Renal cortical epithelial cell (primary cell): ENCODE data around the gene JAZF1. TPM values are rescaled to one million over a fixed set of nuclear protein-coding genes. Genes with fewer than 3 reads are reported as not detected.
A peak's percentile ranks its signal among the peaks of the same experiment; 100 is the strongest.

Experiments used
- DNase-seq: peaks from one replicate; pipeline ENCODE4 v3.0.0-alpha.2; 2011; ENCODE audit warnings: low read depth
- total RNA-seq: library from RNA; depleted of rRNA; stranded (reverse); fragments of >200 nt; gene quantifications from 2 replicates; pipeline ENCODE4 v1.2.3, GENCODE V29; 2014

JAZF1 gene
- total RNA-seq, 1 donor from 2014 or later: 9.6 TPM

DNA sequence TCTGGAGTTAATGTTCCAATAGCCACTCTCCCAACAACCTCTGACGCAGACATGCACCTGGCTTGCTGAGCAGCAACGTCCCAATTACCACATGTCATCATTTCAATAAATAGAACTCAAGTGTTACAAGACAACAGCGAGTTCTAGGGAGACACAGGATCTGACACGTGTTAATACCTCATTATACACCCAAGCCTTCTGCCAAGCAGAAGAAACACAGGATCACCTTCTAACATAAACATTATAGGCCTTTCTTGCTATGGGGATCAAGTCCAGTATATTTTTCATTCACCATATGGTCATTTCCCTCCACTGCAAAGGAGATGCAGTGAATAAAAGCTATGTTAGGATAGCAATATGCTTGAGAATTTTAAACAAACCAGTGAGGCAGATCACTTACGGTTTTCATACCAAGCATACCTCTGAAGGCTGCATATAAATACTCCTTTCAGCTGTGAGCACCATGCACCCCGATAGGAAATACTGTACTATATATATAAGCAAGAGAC lies 74.2 kb downstream of the JAZF1 start:
- DNase-seq: no peak

DNA sequence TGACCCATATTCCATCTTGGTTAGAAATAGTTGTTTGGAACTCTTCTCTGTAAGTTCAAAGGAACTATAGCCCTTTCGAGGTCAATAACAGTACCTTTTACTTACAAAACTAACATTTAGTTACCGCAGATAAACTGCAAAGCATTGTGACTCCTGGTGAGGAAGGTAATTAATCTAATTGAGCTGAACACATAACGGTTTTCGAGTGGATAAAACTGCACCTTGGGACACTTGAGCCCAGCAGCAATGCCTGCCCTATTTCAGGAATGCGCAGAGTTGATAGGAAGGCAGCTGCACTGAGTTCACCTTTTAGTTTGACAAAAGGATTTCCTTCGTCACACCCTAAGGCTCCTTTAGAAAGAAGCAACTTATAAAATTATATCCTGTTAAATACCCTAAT lies 75.4 kb downstream of the JAZF1 start:
- no peak for DNase-seq

DNA sequence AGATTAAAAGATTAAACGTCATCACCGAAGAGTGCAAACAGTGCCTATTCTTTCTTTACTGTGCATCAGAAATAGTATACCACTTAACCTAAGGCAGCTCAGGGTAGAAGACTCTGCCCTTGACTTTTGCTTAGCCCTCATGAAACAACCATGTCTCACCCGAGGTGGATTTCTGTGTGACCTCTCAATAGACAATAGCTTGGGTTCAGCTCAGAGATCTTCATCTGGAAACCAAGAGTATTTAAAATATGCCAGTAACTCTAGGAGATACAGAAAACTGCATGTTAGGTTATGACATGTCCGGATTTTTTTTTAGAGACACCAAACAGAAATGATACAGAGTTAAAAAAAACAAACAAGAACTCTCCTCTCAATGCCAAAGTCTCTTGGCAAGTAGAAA lies 75.8 kb downstream of the JAZF1 start:
- DNase-seq: no peak

DNA sequence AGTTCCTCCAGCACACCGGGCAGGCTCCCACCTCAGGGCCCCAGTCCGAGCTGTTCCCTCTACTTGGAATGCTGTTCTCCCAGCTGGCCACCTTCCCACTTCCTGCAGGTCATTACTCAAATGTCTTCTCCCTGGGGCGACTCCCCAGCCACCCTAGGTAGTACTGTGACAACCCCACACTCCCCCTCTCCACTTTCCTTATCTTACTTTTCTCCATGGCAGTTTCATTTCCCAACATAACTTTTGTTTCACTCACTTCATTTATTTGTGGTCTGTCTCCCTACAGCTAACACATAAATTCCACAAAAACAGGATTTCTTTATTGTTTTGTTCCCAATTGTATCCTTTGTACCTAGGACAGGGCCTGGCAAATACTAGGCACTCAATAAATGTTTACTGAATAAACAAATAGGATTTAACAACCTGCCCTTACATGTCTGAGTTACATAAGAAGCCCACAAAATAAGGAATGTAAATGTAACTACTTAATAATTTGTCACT lies 76.5 kb downstream of the JAZF1 start:
- no peak for DNase-seq

DNA sequence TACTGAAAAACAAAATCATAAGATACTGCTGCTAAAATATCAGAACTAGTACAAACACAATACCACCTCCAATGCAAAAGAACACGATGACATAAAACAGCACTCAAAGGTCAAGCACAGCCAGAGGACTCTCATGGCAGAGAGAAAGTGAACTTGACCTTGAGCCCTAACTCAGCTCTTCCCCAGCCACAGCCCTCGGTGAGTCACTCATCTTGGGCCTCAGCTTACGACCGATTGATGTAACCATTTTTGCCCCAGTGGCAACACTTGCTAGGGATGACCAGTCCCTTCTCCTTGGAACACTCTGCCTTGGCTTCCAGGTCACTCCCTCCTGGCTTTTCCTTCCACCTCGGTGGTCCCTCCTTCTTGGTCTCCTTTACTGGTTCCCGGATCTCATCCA lies 77.8 kb downstream of the JAZF1 start:
- DNase-seq: peak; percentile 47

DNA sequence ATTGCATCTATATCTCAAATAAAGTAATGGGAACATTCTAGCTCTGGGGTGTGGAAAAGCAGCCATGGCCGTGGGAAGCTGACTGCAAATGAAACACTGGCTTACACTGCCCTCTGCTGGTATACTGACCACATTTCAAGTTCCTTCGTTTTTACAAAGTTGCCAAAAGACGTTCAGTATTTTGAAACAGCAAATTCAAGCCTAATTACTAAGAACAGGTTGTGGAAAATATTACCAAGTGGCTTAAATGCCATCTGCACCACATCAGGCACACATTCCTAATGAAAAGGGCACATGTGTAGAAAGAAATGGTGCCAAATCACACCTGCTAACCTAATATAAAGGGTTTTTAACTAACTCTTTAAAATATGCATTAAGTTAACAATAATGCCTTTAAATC lies 83.9 kb downstream of the JAZF1 start:
- DNase-seq: peak; percentile 65

DNA sequence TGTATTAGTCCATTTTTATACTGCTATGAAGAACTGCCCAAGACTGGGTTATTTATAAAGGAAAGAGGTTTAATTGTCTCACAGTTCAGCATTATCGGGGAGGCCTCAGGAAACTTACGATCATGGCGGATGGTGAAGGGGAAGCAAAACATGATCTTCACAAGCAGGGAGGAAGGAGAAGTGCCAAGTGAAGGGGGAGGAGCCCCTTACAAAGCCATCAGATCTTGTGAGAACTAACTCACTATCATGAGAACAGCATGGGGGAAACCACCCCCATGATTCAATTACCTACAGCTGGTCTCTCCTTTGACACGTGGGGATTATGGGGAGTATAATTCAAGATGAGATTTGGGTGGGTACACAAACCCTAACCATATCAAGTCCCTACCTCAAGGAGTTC lies 85.4 kb downstream of the JAZF1 start:
- no peak for DNase-seq

DNA sequence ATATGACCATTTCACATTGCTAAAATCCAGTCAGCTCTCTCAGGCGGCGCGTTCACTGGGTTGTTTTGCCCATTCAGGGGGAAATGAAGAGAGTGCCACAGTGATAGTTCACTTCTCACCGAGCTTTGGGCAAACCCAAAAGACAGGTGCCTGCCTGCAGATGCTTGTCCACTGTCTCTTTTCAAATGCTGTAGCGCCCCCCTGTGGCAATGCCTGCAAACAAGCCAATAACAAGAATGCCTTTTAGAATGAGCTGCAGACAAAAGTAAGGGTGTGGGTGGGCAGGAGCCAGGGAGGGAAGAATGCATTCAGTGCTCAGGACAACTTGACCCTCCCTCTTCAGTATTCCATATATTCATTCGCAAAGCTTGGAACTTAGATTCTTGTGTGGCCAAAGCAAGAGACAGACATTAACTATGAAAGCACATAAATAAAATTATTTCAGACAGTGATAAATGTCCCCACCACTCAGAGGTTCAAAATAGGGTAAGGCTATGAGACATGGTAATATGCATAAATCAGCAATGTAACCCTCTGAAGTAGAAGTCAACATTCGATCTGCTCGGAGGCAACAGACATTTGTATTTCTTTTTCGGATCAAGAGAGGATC lies 86.9 kb downstream of the JAZF1 start:
- peak; percentile 46 for DNase-seq

DNA sequence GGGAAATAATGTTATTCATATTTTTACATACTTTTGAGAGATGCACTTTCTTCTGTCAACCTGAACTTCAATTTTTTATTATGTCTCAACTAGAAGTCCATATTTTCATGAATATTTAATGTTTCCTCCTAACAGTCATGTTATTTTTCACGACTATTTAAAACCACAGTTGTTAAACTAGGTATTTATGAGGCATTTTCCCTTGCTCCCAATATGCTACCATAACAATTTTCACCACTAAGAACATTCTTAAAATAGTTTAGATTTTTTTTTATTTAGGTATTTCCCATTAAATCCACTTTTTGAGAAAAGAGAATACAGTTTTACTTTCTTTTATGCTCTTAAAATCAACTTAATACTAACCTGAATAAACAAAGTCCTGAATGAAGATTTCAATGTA lies 89.4 kb downstream of the JAZF1 start:
- no peak for DNase-seq

DNA sequence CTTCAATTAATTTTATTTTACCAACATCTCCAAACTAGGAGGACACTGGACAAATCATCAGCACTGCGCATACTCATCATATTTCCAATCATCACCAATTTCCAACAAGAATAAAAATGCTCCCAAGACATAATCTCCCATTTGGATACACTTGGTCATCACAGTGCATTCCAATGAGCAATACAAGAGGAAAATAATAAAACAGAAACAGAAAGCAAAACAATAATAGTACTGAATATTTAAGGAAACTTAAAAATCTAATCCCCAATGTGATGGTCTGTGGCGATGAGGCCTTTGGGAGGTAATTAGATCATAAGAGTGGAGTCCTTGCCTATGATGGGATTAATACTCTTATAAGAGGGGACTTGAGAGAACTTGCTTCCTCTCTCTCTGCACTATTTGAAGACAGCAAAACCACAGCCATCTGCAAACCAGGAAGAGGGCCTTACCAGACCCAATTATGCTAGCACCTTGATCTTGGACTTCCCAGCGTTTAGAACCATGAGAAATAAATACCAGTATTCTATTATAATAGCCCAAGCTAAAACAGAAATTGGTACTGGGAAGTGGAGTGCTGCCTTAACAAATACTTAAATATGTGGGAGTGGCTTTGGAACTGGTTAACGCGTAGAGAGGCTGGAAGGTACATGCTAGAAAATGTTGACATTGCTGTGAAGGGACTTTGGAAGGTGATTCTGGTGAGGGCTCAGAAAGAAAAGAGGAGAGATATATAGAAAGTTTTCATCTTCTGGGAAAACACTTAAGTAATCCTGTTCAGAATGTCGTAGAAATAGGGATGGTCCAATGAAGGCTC lies 91.5 kb downstream of the JAZF1 start:
- DNase-seq: no peak

DNA sequence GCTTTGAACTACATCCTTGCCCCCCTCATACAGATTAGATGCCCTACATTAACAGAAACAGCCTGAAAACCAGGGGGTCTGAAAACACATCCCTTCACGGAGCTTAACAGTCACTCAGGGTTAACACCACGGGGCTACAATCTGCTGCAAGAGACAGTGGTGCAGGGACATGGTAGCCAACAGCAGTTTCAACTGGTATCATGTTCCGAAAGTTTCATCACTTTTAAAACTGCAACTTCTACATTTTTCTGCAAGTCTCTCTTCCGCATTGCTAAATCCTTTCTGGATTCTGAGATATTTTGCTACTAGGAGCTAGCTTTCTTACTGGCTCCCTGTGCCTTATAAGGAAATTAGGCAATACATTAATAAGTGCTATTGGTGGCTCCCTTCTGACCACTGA lies 92.6 kb downstream of the JAZF1 start:
- DNase-seq: no peak

DNA sequence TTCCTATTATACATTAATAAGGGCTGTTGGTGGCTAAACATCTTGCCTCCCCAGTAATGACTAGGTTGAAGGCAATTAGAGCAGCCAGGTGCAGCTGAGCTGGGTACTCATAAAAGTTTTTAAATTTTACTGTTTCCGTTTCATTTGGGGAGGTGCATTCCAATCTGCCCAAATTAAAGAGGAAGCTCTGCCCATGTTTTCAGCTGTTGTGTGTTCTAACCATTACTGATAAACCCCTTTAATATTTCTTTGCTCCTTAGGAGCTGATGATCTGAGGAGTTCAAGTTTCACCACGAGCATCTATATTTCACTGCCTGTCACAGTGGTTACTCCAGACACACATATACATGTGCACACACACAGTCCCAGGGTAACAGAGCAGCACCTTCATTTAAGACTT lies 94.4 kb downstream of the JAZF1 start:
- DNase-seq: no peak

DNA sequence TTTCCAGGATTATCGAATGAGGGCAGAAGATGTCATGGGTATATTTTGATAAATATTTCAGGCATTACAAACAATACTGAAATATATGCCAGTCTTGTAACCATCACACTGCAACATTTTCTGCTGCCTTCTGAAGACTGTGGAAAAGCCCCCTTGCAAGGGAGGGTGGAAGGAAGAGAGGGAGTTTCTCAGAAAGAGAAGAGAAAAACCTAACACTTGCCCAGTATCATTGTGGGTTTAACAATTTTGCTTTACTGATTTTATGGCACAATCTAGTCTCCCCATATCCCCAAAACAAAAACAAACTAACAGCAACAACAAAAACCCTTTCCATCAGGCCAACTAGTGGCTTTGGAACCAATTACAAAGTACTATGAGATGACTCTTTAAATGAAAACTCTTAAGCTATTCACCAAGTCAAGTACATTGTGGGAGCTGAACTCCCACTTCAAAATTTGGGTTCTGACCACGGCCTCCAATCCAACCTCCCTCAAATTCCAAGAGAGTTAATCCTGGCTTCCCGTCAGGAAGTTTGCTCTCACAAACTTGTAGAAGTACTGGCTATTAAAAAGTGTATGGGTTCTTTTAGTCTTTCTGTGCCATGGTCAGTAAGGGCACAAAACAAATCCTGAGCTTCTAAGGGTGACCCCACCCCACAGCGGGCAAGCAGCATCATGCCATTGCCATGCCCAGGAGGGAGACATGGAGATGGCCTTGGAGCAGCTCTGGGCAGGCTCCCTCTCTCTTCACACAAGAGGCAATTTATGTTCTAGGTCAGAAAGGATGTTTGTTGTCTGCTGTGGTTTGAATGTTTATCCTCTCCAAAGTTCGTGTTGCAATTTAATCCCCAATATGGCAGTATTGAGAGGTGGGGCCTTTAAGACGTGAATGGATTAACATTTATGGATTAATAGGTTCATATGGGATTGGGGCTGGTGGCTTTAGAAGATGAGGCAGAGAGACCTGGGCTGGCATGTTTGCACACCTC lies 96.3 kb downstream of the JAZF1 start:
- no peak for DNase-seq

DNA sequence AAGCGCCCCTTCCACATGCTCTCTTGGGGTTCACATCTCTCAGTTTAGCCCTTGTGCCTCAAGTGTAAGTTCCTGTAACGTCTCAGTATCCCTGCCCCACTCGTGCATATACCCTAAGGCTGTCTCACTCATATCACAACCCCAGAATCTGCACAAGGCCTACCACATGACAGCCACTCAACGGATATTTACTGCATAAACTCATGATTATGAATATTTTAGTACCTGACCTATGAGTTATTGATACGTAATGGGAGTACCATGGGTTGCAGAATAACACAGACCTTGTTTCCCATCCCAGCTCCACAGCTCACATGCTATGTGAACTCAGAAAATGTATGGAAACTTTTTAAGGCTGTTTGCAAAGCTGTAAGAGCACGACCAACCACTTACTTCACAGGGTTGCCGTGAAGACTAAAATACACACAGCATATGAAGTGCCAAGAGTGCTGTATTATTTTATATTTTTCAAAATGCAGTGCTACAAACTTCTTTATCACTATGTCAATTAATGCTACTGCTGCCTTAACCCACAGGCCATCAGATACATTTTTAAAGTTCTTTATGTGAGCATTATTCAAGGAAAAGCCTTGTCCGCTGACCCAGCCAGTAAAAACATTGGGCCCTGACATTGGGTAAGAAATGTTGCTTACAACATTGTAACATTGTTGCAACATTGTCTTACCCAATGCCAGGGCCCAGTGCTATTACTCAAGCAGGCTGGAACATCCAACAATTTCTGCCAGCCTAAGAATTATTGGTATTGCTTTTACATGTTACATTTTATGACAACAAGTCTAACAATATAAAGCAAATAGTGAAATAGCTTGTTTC lies 97.2 kb downstream of the JAZF1 start:
- DNase-seq: peak; percentile 74

DNA sequence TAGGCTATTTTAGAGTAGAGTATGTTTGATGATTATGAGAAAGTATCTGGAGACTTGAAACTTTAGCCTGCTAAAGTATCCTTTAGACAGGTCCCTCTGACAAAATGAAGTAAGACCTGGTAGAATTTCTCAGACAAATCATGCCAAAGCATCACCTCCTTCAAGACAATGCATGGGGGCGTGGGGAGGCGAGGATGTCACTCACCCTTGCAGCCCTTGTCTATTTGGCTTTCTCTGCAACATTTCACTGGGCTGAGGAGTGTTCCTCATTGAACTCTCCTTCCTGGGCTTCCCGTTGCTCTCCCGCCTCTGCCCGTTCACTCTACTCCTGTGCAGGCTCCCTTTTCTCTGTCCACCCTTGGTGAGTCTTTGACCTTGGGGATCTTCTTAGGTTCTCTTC lies 98.5 kb downstream of the JAZF1 start:
- DNase-seq: no peak

DNA sequence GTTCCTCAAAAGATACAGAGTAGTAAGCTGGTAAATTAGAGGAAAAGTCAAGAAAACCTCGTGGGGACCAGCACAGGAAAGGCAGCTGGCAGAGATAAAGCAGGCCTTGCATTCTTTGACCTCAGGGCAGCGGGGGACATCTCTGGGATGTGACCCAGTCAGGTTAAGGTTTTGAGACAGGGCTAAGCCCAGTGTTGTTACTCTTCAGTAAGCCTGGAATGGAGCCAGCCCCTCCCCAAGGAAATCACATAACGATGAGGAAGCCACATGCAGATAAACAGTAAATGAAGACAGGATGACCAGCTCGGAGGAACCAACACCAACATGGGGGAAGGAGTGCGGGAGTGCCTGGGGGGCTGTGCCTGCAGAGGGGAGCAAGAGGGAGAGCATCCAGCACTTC lies 99.6 kb downstream of the JAZF1 start:
- no peak for DNase-seq

DNA sequence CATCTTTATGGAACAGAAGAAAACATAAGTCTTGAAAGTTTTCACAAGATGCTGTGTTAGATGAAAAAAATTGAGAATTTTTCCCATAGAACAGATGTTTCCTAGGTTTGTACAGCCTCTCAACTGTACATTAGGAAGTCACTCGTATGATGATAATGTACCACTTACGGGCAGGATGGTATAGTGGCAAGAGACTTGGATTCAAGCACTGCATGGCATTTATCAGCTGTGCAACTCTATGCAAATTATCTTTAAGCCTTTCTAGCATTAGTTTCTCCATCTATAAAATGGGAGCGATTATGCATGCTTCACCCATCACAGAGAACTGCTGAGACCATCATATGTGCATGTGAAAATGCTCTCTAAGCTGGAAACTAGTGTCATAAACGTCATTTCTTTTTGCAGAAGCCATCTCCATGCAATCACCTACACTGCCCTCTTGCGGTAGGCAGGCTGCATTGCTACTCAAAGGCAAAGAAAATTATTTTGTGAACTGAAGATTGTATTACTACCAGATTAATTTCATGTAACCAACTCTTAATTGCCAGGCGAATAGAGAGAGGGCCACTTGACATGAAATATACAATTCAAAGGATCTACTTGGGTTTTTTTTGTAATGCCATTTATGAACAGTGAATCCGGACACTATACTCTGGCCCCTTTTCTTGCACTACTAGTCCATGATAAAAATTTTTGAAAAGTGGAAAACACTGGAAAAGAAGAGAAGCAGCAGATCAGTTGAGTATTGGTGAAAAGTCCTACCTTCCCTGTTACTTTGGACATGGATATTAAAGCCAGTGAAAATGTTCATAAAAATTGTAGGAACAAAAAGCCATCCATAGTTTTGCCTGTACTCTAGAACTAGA lies 102.3 kb downstream of the JAZF1 start:
- peak; percentile 42 for DNase-seq

DNA sequence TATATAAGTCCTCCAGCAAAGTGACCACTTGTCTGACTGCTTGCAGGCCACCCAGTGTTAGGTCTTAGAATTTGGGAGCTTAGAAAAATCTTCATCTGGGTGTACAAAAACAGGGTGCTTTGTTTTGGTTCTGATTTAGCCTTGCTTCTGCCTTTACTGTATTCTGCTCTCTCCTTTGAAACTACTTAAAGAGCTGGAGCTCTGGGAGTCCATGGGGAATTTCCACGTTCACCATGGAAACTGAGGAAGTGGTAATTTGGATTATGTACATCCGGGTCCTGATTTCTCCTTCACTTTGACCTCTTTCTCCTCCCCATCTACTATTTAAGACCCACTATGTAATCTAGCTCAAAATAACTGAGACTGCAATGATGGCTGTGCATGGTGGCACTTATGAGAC lies 103.0 kb downstream of the JAZF1 start:
- no peak for DNase-seq

DNA sequence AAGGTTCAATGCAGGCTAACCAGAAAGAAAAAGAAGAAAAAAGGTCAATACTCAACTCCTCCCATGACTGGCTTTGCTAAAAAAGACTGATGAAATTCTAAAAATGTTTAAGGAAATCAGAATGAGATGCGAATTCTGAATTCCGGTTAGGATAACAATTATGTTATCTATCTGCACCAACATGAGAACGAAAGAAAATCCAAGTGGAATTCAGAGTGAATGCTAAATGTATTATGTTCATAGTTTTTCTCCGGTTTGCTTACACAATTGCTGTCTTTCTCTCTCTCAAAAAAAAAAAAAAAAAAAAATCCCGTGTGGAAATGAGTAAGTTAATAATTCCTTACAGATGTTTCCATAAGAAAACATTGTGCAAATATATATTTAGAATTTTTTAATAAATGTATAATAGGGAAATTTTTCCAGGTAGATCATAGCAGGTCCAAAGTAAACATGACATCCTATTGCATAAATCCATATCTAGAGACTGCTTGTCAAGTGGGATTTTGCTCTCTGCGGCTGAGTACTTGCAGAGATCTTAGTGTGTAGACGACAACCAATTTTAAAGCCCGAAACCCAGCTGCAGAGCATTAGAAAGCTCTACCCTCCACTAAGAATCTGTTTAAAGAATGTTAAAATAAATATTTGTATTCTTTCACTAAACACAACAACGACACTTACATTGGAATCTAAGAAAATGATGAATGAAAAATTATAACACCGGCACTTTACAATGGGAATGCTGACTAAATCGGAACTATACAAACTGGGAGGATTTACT lies 104.0 kb downstream of the JAZF1 start:
- DNase-seq: no peak
